ENCODE measurements around the gene TPST1.
"Not testable (repeated sequence)": the region's sequence is repeated elsewhere in the genome, so short reads cannot be mapped to it uniquely, and the experiment has no call there.

TPST1 gene

DNA sequence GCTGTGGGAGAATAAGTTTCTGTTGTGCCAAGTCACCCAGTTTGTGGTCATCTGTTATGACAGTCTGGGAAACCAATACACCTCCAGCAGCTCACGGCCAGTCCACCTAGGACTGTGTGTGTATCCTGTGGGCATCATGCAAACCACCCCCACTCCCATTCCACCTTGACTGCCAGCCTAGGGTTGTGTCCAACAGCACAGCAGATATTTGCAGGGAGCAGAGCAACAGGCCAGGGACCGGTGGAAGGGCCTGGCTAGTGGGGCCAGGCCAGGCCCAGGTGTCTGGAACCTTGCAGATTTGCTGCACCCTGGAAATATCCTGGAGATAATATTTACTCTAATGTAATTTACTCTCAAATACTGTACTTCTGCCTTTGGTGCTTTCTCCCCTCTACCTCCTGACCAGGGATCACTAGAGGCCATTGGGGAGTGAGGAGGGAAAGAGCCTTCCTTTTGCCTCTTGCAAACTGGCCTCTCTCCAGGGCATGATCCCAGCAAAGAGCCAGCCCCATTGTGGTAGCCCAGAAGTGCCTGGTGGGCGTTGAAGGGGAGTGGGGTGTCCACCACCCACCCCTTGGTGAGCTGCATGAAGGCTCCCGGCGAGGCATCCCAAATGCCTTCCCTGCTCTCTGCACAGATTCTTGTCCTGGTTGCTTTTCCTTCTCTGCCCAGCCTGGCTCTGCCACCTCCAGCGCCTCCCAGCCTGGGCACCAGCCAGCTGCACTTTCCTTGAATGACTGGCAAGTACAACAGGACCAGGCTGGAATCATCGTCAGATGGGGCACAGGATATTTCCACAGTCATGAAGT lies 15.2 kb upstream of the TPST1 start:
- DNase-seq: no peak

DNA sequence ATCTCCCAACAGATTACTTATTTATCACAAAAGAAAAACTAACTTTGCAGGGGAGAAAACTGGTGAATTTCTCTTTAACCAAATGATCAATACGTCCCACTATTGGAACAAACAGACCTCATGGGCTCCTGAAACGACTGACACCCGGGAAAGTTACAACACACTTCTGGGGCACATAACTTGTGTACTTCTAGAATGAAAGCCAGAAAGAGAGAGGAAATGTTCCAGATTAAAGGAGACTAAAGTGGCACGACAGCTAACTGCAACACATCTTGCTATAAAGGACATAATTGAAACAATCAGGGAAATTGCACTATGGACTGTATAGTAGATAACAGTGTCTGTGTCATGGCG lies 14.7 kb upstream of the TPST1 start:
- no peak for DNase-seq

DNA sequence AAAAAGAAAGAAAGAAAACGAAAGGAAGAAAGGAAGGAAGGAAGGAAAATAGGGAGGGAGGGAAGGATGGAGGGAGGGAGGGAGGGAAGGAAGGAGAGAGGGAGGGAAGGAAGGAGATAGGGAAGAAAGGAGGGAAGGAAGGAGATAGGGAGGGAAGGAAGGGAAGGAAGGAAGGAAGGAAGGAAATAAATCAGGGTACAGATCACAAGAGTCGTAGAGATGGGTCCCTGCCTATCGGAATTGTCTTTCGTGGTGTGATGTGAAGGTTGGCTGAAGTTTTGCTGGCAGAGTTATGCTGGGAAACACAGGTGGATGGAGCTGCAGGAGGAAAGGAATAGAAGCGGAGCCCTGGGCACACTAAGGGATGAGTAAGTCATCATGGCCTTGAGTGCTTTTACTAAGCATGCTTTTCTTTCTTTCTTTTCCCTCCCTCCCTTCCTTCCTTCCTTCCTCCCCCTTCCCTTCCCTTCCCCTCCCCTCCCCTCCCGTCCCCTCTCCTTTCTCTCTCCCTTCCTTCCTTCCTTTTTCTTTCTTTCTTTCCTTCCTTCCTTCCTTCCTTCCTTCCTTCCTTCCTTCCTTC lies 11.9 kb upstream of the TPST1 start:
- DNase-seq: no peak

DNA sequence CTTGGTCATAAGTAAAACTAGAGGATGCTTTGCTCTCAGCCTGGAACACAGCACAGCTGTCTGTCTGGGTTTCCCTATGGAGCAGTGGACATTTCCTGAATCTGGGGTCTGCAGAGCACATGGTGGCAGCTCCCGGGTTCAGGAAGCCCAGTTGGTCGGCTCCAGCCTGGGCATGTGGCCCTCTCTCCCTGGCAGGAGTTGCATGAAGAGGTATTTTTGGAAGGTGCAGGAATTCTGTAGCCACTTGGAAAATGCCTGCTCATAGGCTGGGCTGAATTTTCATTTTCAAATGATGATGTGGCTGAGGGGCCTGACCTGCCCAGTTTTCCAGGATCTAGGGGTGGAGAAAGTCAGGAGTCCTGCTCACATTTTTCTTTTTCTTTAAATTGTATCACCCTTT lies 6.7 kb upstream of the TPST1 start:
- DNase-seq: no peak

DNA sequence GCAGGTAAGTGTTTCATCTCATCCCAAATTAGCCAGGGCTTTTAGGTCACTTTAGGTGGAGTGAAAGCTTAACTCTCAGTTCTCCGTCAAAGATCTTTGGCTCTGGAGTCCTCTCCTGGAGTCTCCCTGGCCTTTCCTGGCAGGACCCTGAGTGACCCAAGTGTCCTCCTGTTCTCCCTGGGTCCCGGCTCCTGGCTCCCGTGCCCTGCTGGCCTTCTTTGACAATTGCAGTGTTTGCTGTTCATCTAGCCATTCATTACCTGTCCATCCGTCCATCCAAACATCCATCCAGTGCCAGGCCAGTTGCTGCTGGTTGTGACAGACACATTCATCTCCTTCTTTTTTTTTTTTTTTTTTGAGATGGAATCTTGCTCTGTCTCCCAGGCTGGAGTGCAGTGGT lies 6.2 kb upstream of the TPST1 start:
- DNase-seq: no peak

DNA sequence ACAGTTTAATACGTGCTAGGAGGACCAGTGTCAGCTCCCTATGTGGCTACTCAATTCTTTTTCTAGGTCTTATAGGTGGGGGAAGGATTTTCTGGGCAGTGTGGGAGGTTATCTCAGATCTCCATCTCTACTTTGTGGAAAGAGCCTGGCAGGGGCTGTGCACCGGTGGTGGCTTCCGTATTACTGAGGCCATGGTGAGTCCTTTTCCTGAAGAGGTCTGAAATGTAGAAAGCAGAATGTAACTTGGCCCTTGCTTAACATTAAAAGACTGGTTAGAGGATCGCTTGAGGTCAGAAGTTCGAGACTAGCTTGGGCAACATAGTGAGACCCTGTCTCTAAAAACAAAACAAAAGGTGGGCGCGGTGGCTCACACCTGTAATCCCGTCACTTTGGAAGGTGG lies 2.7 kb upstream of the TPST1 start:
- no peak for DNase-seq

DNA sequence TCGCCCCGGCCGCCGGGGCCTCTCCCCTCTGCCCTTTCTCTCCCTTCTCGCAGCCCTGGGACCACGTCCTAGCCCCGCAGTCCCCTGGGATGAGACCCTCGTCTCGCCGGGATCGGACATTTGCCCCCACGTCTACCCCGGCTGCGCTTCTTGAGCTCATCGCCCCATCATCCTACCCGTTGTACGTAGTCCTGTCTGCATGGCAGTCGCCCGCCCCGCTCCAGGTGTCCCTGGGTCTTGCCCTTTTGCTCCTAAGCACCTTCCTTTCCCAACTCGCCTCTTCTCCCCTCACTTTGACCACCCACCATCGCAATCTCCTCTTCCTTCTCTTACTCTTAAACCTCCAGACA lies 582 bp downstream of the TPST1 start:
- DNase-seq: peak in 1 of 2 experiments; percentile 7

DNA sequence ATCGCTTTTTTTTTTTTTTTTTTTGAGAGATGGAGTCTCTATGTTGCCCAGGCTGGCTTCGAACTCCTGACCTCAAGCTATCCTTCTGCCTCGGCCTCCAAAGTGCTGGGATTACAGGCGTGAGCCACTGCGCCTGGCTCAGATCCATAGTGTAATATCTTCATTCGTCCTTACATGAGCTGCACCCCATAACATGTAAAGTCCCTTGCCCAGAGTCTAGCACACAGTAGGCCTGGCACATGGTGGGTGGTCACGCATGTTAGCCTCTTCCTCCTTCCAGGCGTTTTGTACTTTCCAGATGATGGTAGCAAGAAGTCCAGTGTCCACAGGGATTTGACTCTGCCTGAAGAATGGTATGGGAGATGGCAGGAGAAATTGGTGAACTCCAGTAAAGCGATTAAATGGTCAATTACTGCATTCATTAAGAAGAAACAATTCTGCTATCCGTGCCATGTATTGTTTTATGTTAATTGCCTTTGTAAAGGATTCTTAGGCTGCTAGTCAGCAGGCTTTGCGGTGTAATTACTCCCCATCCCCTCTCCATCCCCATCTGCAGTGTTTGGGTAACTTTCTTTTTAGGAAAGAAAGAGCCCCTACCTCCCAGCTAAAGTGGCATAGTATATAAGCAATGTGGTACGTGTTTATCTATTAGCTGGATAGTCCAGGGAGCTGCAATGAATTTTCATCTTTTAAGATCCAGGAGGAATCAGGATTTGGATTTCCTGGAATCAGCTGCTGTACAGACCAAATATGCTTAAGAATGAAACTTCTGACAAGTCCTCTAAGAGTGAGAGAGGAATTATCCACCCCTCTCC lies 1.2 kb downstream of the TPST1 start:
- DNase-seq: no peak

DNA sequence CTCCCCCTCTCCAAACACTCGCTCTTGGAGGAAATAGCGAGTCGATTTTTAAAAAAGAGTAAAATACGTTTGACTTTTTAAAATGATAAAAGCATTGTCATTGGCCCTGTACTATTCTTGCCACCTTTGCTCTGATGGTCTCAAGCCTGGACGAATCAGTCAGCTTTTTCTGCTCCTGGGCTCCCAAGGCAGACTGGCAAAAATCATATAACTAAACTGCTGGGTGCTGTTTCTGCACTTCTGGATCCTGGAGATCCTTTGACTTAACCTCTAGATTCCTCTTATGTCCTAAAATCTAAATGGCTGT lies 1.8 kb downstream of the TPST1 start:
- DNase-seq: no peak

DNA sequence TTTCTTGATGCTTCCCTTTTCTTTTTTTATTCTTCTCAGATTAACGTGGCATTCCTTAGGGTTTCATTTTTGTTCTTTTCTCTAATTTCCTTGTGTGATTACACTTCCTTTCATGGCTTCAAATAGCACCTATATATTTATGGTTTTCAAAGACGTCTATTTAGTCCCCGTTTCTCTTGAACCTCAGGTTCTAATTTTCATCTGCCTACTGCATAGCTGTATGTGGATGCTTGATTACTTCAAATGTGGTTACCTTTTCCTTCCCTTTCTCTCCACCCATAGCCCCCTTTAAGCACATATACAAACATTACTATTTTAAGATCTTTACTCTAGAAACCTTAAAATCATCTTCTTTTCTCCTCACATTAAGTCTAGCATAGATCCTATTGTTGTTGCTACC lies 2.4 kb downstream of the TPST1 start:
- DNase-seq: no peak

DNA sequence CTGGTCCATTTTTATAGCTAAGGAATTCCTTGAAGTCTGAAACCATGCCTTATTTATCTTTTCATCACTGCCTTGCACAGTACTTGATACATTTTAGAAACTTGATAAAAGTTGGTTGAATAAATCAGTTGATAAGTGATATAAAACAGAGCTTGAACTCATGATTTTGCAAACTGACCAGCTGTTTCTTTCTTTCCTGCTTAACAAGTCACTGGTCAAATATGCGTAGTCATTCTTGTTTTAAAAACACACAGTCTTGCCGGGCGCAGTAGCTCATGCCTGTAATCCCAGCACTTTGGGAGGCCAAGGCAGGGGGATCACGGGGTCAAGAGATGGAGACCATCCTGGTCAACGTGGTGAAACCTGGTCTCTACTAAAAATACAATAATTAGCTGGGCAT lies 6.3 kb downstream of the TPST1 start:
- no peak for DNase-seq

DNA sequence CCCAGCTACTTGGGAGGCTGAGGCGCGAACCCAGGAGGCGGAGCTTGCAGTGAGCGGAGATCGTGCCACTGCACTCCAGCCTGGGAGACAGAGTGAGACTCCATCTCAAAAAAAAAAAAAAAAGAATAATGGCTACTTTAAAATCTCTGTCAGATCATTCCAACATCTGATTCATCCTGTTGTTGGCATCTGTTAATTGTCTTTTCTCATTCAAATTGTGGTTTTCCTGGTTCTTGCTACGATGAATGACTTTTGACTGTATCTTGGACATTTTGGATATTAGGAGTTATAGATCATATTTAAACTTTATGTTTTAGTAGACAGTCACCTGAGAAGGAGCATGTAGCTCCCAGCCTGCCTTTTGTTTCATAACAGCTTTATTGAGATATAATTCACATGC lies 8.5 kb downstream of the TPST1 start:
- DNase-seq: no peak

DNA sequence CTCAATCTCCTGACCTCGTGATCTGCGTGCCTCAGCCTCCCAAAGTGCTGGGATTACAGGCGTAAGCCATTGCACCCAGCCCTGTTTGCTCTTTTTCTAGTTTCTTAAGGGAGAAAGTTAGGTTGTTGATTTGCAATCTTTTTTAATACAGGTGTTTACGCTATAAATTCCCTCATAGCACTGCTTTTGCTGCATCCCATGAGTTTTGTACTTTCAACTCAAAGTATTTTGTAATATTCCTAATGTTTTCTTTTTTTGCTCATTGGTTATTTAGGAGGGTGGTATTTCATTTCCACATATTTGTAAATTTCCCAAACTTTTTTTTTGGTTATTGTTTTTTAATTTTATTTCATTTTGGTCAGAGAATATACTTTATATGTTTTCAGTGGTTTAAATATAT lies 11.6 kb downstream of the TPST1 start:
- DNase-seq: no peak

DNA sequence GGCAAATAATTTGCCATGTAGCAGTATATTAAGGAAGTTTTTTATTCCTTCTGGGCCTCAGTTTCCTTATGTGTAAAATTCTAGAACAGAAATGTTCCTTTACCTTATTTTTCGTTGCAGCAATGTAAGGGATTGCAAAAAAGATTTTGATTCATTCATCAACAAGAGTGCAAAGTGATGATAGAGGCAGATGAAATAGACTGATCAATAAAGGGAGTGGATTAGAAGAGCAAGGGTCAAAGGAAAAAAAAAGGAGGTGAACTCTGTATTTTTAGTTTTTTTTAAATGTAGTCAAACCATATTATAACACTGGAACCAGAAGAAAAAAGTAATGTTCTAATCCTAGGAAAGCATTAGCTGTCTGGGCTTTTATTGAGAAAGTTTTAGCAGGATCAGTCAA lies 14.7 kb downstream of the TPST1 start:
- DNase-seq: no peak

DNA sequence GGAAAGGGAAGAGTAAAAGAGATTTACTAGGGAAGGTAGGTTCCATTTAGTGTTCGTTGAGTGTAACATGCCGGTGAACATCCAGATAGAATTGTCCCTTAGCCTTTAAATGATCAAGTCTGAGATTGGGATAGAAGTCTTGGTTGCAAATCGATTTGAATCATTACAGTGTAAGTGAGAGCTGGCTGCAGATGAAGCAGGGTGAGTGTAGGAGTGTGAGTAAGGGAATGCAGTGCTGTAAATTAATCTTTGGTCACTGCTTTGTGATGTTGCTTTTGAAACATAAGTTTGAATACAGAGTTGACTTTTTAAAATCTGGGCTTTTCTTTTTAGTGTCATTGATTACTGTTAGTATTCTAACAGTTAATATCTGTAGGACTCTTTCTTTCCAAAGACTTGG lies 16.3 kb downstream of the TPST1 start:
- DNase-seq: no peak

DNA sequence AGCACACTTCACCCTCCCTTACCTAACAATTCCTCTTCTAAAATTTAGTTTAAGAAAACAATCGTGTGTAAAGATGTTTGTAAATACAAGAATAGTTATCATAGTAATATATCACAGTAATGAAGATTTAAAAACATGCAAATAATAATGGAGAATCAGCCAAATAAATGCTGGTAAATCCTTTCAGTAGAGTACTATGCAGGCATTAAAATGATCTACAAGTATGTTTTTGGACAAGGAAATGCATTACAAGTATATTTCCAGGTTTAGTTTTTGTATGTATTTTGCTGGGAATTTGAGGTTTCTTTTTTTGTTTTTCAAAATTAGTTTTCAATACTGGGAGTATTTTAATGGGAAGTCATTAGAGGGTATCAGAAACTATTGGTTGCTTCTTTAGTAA lies 22.7 kb downstream of the TPST1 start:
- no peak for DNase-seq

DNA sequence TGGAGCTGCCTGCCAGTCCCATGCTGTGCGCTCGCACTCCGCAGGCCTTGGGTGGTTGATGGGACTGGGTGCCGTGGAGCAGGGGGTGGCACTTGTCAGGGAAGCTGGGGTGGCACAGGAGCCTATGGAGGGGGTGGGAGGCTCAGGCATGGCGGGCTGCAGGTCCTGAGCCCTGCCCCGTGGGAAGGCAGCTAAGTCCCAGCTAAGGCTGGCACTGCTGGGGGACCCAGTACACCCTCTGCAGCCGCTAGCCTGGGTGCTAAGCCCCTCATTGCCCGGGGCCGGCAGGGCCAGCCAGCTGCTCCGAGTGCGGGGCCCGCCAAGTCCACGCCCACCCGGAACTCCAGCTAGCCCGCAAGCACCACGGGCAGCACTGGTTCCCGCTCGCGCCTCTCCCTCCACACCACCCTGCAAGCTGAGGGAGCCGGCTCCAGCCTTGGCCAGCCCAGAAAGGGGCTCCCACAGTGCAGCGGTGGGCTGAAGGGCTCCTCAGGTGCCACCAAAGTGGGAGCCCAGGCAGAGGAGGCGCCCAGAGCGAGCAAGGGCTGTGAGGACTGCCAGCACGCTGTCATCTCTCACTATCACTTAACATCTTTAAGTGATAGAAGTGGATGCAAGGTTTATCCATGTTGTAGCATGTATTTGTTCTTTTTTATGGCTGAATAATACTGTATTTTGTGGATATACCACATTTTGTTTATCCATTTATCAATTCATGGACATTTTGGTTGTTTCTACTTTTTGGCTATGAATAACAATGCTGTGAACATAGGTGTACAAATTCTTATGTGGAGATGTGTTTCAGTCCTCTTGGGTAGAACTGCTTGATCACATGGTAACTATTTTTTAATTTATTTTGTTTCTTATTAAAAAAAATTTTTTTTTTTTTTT lies 26.4 kb downstream of the TPST1 start:
- not testable (repeated sequence) for DNase-seq

DNA sequence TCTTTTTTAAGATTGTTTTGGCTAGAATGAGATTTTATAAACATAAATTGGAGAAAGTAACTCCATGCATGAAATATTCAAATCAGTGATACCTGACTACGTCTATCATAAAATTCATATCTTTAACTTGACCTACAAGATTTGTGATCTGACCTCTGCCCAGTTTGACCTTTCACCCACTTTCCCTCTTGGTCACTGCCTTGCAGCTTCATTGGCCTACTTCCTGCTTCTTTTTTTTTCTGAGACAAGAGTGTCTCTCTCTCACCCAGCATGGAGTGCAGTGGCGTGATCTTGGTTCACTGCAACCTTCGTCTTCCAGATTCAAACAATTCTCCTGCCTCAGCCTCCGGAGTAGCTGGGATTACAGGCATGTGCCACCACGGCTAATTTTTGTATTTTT lies 28.5 kb downstream of the TPST1 start:
- DNase-seq: no peak

DNA sequence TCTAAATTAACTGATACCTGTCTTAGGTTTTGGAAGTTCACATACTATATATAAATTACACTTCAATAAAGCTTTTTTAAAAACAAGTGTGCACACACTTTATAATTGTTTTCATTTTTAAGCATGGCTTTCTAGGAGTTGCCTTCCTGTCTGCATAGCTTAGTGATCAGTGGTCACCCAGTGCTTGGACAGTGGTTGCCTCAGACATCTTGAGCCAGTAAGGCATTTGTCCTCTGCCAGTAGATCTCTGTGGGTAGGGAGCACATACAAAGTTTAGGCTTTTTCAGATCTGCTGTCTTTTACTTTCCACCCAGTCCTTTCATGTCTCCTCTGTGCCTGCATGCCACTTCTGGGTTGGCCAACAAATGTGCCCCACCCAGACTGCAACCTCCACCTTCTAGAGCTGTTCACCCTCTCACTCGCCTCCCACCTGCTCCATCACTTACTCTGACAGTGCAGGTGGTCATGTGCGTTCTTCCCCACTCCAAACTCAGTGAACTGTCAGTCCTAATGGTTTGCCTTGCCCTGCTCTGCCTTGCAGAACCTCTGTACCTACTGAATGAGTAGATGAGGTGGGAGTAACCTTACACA lies 31.7 kb downstream of the TPST1 start:
- DNase-seq: no peak

DNA sequence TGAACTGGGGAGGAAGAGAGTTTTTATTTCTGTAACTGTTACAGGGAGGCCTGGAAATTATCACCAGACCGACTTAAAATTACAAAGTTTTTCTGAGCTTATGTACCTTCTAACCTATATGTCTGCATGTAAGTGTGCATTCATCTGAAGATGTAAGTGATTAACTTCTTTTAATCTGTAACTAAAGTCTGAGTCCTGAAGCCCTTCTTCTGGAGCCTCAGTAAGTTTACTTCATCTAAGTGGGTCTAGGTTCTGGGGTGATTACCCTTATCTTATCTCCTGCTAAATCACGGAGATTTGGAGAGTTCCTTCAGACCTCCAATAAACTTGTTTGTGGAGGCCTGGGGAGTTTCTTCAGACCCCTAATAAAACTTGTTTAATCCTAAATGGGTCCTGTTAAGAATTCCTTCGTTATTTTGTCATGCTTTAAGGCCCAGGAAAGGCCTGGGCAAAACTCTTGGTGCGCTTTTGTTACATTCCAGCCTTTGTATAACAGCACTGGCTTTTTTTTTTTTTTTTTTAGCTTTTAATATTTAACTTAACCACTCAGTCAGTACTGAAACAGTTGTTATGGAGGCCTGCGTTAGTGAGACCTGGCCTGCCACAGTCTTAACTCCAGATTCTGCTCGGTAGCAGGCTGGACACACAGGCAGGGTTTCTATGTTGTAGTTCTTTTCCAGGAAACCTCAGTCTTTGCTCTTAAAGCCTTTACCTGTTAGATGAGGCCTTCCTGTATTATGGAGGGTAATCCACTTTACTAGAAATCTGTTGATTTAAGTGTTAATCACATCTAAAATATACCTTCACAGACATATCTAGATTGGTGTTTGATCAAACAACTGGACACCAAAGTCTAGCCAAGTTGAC lies 33.0 kb downstream of the TPST1 start:
- DNase-seq: no peak

DNA sequence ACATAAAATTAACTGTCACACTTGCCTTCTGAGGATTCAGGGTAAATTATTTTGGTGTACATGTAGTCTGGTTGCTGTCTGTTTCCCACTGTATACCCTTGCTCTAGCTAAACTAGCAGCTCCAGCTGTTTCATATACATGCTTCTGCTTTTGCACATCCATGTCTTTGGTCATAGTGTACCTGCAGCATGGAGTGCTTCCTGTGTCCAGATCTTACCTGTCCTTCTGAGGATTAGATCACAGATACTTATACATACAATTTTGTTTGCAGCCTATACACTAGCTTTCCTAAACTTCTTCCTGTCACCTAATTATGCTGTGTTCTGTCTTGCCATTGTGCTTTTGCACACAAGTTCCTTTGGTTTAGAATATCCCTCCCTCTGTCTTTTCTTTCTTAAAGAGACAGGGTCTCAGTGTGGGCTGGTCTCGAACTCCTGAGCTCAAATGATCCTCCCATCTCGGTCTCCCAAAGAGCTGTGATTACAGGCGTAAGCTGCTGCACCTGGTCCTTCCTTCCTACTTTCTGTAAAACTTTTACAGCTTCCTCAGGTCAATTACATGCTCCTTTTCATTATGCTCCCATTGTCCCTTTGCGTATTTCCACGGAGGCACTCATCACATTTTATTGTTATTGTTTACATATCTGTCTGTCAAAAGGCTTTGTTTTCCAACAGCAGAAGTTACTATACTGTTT lies 33.8 kb downstream of the TPST1 start:
- DNase-seq: no peak

Measured in activated CD4-positive, alpha-beta T cell treated with anti-CD3 and anti-CD28 coated beads, Interleukin-2, amount 50 U/mL, for 48 hours (primary cell).